Measurements from ENCODE around the gene METTL22.

DNA sequence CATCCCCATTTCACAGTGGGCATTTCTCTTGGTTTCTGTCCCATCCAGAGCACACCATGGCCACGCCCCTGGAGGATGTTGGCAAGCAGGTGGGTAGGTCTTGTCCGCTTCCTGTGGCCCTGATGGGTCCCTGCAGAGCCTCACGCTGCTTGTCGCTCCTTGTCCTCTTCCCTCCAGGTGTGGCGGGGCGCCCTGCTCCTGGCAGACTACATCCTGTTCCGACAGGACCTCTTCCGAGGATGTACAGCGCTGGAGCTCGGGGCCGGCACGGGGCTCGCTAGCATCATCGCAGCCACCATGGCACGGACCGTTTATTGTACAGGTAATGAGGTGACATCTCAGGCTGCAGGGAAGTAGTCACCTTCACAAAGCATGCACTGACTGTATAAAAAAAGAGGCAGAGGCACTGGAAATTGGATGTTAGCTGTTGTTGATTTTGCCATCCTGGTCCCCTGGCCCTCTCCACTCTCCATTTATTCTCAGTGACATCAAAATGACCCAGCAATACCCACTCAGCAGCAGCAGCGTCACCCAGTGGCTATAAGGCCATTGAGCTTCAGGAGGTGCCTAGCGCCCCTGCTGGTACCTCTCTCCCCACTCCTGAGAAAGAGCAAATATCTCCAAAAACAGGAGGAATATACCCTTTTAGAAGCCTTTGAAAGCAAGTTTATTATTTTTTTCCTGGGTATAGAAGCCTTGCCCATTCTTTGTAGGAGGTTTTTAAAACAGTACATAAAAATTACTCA is 13.7 kb downstream of the METTL22 start:
- TF ChIP-seq, protein P1, sequence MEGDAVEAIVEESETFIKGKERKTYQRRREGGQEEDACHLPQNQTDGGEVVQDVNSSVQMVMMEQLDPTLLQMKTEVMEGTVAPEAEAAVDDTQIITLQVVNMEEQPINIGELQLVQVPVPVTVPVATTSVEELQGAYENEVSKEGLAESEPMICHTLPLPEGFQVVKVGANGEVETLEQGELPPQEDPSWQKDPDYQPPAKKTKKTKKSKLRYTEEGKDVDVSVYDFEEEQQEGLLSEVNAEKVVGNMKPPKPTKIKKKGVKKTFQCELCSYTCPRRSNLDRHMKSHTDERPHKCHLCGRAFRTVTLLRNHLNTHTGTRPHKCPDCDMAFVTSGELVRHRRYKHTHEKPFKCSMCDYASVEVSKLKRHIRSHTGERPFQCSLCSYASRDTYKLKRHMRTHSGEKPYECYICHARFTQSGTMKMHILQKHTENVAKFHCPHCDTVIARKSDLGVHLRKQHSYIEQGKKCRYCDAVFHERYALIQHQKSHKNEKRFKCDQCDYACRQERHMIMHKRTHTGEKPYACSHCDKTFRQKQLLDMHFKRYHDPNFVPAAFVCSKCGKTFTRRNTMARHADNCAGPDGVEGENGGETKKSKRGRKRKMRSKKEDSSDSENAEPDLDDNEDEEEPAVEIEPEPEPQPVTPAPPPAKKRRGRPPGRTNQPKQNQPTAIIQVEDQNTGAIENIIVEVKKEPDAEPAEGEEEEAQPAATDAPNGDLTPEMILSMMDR (conservative IDR thresholded peaks at IDR 0.05; ENCODE audit: low read depth, low read length): peak; percentile 75
- TF ChIP-seq EZH2phosphoT487 (IDR thresholded peaks at IDR 0.05; ENCODE audit: borderline replicate concordance, low read length) (no peak), EZH2 (IDR thresholded peaks at IDR 0.05; ENCODE audit: low read length, unreplicated experiment) (no peak)

All from PC-3 (cell line).